Measurements from ENCODE around the gene HOXA13. TPM values are rescaled to one million over a fixed set of nuclear protein-coding genes. Genes with fewer than 3 reads are reported as not detected.

Gene HOXA13
- total RNA-seq, 1 donor, result 1.3 TPM

DNA sequence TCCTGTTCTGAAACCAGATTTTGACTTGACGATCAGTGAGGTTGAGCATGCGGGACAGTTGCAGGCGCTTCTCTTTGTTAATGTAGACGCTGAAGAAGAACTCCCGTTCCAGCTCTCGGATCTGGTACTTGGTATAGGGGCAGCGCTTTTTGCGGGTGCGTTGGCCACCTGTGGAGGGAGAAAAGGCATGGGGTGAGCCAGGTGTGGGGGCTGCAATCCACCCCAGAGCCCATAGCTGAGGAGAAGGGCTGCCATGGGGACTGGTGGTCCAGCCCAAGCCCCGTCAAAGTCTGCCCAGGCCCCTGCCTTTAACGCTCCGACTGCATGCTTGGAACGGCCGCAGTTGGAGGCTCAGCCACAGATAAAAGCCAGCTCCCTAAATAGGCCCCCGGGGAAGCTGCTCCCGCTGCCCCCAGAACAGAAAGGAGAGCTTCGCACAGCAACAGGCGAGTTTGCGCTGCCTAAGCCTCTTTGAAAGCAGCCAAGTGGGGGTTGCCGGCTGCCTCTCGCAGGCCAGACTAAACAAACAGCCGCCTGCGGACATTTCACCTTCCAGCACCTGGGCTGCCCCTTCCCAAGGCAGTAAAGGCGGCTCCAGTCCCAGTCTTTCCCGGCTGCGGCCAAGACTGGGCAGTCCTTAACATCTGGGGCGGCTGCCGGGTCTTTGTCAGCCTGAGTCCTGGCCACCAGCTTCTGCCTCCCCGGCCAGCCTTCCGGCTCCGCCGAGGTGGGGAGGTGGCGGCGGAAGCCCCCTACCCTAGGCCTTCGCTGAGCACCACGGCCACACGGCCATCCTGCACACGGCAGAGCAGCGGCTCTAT lies 16.8 kb downstream of the HOXA13 start:
- H3K4me3 ChIP-seq (ENCODE audit: low read depth, low read length), result peak overlapping the region; percentile 67
- TF ChIP-seq, protein P1, sequence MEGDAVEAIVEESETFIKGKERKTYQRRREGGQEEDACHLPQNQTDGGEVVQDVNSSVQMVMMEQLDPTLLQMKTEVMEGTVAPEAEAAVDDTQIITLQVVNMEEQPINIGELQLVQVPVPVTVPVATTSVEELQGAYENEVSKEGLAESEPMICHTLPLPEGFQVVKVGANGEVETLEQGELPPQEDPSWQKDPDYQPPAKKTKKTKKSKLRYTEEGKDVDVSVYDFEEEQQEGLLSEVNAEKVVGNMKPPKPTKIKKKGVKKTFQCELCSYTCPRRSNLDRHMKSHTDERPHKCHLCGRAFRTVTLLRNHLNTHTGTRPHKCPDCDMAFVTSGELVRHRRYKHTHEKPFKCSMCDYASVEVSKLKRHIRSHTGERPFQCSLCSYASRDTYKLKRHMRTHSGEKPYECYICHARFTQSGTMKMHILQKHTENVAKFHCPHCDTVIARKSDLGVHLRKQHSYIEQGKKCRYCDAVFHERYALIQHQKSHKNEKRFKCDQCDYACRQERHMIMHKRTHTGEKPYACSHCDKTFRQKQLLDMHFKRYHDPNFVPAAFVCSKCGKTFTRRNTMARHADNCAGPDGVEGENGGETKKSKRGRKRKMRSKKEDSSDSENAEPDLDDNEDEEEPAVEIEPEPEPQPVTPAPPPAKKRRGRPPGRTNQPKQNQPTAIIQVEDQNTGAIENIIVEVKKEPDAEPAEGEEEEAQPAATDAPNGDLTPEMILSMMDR (IDR thresholded peaks at IDR 0.05; ENCODE audit: insufficient read depth, low read depth, low read length), result no peak
- peak; percentile 58 for DNase-seq (ENCODE audit: low read depth)

DNA sequence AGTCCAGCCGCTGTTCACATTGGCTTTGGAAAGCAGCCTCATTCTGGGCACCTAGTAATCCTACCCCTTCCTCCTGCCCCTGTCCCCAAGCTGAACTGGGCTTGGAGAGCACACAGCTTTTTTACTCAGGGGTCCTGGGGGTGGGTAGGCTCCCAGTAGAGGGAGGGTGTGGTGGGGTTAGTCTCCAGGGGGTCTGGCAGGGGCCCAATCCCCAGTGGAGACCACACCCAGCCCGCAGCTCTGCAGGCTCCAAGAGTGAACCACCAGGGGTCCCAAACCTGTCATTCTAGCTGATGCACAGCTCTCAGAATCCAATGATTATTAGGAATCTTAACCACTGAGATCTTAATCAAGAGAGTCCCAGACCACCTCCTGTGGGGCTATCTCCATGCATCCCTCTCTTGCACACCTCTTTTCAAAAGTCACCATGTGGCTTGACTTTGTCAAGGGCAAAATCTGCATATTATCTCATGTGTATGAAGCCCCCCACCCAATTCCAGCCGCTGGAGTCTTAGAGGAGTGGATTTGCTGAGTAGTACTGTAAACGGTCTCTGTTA lies 17.5 kb downstream of the HOXA13 start:
- DNase-seq (ENCODE audit: low read depth), result peak; percentile 26
- TF ChIP-seq, protein P1 (IDR thresholded peaks at IDR 0.05; ENCODE audit: insufficient read depth, low read depth, low read length), result peak; percentile 20
- H3K4me3 ChIP-seq (ENCODE audit: low read depth, low read length), result peak overlapping the region; percentile 67

DNA sequence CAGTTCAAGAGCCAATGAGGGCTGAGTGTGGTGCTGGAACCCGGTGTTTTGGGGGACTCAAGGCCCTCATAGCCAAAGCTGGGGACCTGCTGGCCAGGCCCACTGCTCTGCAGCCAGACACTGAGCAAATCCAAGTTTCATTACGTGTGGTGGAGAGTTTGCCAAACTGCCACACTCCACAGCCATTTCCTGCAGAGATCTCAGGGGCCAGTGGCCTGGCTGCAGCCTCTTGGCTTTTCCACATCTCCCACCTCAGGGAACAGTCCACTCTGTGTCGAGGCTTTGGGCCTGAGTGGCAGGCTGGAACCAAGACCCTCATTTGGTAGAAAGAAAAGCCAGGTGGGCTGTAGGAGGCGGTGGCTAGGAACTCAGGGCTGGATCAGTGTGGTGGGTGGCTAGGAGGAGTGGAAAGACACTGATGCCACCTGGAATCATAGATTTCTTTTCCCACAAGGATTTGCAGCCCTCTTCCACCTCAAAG lies 18.1 kb downstream of the HOXA13 start:
- H3K4me3 ChIP-seq (ENCODE audit: low read depth, low read length), result peak overlapping the region; percentile 67
- TF ChIP-seq, protein P1 (IDR thresholded peaks at IDR 0.05; ENCODE audit: insufficient read depth, low read depth, low read length), result no peak
- DNase-seq (ENCODE audit: low read depth), result peak; percentile 51

DNA sequence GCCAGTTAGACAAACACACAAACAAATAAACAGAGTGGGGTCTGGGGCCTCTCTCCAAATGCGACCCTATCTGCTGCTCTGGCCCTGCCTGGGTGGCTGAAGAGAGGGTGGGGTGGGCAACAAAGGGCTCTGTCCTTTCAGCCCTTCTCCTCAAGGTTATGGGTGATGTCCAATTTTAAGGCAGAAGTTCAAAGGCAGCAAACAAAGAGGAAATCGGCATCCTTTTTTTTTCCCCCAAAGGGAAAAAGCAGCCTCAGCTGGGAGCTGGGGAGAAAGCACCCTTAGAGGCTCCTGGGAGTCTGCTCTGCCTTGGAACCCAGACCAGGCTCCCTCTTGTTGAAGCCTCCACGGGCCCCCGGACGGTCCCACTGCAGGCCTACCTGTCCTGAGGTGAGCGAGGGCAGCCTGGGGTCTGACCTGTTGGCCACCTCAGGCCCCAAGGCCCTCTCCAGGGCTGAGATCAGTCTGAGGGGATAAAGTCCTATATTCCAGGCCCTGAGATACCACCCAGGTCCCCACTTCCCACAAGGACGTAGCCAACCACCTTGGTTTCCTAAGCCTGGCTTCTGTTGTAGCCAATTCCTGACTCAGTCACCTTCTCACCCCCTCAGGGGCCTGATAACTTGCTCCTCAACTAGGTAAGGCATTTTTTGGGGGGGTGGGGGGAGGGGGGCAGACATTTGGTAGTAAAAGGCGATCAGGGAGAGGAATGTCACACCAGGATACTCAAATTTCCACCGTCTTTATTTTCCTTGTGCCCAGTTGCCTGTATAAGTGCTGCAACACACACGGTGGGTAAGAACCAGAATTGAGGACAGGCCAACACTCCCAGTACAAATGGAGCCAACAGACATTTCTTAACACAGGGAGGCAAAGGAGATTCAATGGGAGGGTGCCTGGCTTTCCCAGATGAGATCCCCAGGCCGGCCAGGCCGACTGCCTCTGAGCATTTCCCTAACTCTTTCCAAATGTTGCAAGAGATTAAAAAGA lies 19.2 kb downstream of the HOXA13 start:
- H3K4me3 ChIP-seq (ENCODE audit: low read depth, low read length), result peak overlapping the region; percentile 67
- TF ChIP-seq, protein P1 (IDR thresholded peaks at IDR 0.05; ENCODE audit: insufficient read depth, low read depth, low read length), result no peak
- peak; percentile 58 for DNase-seq (ENCODE audit: low read depth)

DNA sequence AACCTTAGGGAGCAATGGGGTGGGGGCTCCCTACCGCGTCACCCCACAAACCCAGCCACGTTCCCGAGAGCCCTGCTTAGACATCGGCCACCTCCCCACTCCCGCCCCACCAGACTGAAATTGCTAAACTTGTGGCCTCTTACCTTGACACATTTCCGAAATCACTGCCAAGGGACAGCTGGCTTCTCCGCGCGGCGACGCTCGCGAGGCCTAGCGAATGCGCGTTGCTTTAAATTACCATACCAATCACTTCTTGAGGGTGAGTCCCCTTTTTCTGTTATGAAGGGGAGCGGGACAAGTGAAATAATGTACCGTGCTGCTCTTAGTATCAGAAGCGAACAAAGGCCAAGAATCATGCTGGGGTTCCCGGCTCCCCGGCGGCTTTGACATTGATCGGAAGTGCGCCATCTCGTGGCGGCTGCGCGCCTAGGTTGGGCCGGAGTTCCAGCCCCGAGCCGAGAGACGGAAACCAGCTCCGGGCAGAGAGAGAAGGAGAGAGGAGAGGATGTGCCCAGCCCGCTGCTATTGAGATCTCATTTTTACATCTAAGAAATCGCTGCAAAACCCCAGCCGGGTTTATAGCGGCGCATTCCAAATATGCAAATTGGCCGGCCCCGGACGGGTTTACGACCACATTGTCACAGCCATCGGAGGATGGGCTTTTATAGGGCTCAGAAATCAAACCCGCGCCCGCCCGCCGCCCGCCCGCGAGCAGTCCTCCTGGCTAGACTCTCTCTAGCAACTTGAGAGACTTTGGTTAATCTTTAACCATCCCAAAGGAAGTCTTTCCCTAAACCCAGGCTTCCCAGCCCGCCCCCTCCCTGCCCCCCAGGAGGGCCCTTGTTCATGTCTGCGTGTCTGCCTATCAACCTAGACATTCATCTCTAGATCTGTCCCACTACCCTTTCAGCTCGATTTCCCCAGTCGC lies 20.1 kb downstream of the HOXA13 start:
- DNase-seq (ENCODE audit: low read depth), result peak; percentile 93
- peak overlapping the region; percentile 67 for H3K4me3 ChIP-seq (ENCODE audit: low read depth, low read length)
- TF ChIP-seq, protein P1 (IDR thresholded peaks at IDR 0.05; ENCODE audit: insufficient read depth, low read depth, low read length), result peak; percentile 90
